ENCODE data around the gene CNTN5.

CNTN5 gene

DNA sequence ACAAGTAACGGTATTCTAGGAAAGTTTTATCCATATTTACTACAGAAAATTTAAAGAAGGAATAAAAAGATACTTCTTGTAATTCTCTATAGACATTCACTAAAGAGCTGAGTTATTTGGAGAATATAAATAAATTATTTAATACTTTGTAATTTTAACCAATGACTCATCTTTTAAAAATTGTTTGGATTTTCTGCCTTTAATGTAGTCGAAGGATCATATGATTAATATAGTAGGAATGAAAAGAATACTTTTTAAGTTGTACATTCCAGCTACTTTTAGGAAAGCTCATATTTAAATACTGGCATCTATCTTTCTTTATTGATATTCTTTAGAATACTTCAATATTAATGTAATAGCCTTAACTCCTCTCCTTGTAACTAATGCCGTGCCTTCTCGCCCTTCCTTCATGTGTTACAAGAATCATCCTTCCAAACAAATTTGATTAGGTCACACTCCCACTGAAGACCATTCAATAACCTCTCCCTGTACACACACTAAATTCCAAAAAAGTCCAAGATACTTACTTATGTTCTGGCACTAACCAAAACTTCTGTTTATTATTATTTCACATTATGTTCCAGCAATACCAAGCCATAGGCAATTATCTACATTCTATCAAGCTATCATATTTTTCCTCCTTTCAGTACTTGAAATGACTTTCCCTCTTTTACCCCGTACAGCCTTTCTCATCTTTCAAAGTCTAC is 501.9 kb downstream of the CNTN5 start:
- no peak for DNase-seq

GRCh38 chr11:99531468-99531867 is 510.7 kb downstream of the CNTN5 start:
- DNase-seq, result no peak

DNA sequence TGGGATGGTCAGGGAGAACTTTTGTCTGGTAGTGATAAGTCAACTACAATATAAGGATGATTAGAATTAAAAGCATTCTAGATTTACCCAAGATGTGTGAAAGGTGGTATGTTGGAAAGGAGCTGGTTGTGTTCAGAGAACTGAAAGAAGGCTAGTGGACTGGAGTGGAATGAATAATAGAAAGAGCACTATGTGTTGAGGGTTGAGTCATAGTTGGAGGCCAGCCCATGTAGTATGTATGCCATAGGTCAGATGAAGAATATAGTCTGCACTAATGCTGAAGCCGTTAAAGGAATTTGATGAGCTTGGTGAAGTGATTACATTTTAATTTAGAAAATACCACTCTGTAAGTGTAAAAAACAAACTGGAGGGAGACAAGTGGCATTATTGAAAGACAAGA is 514.1 kb downstream of the CNTN5 start:
- DNase-seq, result no peak

- DNase-seq, result no peak
These were observed 514.7 kb downstream of the CNTN5 start for GRCh38 chr11:99535406-99535805.

- no peak for DNase-seq
These were observed 515.1 kb downstream of the CNTN5 start for GRCh38 chr11:99535819-99536218.

DNA sequence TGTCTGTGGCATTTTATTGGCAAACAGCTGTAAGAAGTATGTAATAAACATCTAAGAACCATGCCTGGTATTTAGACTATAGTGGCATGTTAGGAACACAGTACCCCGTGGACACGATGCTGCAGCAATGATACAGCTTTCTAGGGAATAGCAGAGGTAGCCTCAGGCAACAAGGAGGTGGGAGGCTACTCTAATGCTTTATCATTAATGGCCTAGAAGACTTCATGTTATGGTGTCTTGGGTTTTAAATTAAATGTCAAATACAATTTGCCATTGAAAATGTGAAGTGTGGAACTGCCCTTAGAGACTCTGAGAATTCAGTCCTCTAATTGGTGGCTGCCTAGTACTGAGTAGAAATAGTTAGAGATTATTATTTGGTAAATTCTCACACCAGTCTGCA is 516.9 kb downstream of the CNTN5 start:
- DNase-seq, result no peak

GRCh38 chr11:99545616-99546015 is 524.9 kb downstream of the CNTN5 start:
- no peak for DNase-seq

GRCh38 chr11:99548264-99548663 is 527.5 kb downstream of the CNTN5 start:
- no peak for DNase-seq

GRCh38 chr11:99554232-99554903 is 533.6 kb downstream of the CNTN5 start:
- DNase-seq, result no peak

DNA sequence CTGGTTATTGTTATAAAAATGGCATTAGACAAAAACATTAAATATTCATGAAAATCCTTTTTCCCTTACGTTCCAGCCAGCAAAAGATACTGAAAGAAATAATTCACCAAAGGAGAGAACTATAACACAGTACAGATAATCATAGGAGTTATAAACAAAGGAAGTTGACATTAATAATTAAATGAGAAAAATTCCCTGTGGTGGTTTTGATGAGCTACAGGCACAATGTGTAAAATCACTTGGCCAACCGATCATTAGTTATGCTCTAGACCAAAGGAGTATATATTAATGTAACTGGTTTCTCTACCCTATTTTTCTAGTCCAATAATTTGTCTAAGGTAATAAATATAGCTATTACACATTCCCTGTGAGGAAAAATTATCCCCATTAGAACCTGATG is 534.7 kb downstream of the CNTN5 start:
- no peak for DNase-seq

GRCh38 chr11:99565333-99565732 is 544.6 kb downstream of the CNTN5 start:
- no peak for DNase-seq

DNA sequence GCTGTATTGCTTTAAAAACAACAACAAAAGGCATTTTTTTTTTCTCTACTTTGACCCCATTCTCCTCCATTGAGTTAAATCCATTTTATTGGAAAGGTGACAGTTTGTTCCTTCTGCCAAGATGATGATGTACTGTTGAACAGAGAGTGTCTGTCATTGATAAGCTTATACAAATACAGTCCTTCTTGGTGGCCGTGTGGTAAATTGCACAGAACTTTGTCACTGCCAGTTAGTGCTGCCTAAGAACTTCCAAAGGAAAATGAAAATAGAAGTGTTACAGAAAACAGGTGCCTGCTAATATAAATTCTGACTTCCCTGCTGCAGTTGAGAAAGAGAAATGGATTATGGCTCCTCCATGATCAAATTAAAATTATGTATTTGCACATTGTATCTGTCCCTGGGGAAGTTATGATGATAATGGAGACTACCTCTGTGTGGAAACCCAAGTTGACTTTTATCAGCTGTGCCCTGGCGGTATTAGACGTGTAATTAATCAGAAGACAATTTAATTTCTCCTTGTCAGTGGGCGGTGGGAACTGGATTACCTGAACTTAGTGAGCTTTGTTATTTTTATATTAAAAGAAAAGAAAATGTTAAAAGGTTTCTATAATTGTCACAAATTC is 546.7 kb downstream of the CNTN5 start:
- no peak for DNase-seq

GRCh38 chr11:99568808-99569207 is 548.1 kb downstream of the CNTN5 start:
- no peak for DNase-seq

GRCh38 chr11:99571094-99571493 is 550.3 kb downstream of the CNTN5 start:
- DNase-seq, result no peak

GRCh38 chr11:99584830-99585229 is 564.1 kb downstream of the CNTN5 start:
- DNase-seq, result no peak

DNA sequence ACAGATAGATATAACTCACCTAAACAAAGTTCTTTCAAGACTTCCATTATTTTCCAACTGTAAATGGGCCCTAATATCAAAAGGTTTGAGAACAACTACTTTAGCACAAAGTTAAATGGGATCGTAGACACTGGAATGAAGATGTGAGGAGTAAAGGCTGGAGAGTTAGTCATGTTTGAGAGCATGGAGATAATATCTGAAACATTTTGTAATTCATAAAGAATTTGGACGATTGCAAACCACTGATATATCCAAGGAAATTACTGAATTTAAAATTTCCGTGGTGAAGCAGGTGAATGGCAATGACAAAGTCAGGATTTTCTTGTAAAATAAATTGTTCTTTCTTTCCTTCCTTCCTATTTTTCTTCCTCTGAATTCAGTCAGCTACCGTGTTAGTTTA is 564.9 kb downstream of the CNTN5 start:
- DNase-seq, result no peak

- DNase-seq, result no peak
These were observed 569.0 kb downstream of the CNTN5 start for GRCh38 chr11:99589771-99590170.

DNA sequence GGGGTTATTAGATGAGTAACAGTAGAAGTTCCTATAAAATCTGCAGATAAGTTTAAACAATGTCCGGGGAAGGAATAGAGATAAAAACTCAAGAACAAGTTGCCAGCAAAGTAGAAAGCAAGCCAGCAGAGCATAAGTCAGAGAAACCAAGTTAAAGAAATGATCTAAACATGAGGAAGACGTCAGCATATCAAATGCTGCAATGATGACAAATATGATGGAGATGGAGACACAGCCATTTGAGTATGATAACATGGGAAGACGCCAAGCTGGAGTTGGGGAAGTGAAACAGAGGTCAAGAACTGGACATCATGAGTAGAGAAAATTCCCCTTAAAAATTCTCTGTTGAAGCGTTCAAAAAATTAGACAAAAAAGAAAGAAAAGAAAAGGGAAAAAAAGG is 571.5 kb downstream of the CNTN5 start:
- no peak for DNase-seq

DNA sequence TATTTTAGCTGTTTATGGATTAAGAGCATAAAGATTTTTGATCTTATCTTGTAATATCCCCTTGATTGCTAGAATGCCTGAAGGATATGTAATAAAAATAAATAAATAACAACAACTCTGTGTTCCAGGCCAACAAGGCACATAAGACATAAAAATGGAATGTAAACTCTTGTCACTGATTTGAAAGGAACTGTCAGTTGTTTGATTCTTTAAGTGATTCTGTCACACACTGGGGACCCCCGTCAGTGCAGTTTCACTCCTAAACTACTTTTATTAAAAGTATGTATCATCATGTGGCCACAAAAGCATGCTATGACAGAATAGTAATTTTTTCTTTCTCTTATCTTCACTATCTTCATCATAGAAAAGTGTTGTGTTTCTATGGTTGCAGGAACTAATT is 572.4 kb downstream of the CNTN5 start:
- DNase-seq, result no peak

DNA sequence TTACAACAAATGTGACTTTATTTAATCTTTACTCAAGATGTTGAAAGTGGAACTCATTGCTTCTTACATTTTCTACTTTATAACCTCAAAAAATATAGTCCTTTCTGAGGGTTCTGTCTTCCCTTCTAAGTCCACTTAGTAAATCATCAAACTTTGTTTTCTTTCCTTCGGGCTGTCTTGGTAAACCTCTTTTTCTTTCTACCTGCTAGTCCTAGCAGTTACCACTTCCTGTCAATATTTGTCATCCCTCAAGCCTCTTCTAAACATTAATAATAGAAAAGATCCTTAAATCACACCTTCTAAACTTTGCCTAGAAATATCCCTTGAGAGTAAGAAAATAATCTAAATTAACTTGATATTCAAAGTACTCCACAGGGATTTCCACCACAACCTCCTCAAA is 580.4 kb downstream of the CNTN5 start:
- no peak for DNase-seq

DNA sequence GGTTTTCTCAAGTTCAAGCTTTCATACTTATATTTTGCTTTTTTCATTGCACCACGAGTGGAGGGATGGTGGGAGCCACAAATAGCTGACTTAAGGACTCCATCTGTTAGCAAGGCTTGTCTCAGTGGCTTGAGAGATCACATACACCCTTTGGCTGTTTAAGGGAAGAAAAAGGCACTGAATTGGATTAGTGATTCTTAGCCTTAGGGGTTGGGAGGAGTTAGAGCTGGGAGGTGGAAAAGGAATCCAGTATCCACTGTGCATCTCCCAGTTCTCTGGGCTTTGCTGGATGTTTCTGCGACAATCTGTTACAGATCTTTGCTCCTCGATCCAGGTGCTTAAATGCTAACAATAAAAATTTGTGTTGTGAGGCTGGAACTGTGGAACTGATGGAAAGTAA is 593.6 kb downstream of the CNTN5 start:
- no peak for DNase-seq

DNA sequence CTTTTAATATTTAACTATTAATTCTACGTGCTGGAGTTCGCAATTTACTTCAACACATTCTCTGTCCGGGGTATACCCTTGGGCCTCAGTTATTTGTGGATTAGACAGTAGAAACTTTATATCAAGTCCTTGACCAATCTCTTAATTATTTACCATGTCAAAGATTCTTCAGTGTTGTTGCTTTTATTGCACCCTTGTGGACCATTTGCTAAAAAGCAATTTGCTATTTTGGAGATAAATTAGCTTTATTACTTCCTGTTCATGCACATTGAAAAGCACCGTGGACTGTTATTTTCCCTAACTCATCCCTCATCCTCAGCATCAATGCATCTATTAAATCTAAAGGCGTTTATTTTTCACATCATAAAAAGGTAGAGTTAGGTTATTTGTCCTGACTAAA is 609.9 kb downstream of the CNTN5 start:
- no peak for DNase-seq

GRCh38 chr11:99631618-99632017 is 610.9 kb downstream of the CNTN5 start:
- DNase-seq, result no peak

DNA sequence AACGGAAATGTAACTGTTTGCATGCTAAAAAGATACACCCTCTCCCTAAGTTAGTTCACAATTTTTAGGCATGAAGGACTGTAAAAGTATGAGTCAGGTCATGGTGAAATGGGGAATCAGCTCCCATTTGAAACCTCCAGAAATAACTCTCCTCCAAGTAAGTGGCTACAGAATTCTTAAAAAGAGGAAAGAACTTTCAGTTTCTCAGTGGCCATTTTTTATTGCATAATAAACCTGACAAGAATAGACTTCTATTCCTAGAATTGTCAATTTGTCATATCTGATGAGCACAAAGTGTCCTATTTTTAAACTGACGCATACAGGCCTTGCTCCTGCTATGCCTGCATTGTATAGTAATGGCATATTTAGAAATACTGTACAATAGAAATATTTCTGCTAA is 612.2 kb downstream of the CNTN5 start:
- no peak for DNase-seq

Data from CD4-positive, alpha-beta T cell treated with Interleukin-6 for 4 hours (primary cell).